ENCODE data around the gene MRPL34. TPM values are rescaled to one million over a fixed set of nuclear protein-coding genes. Genes with fewer than 3 reads are reported as not detected.

Gene MRPL34
- total and polyA plus RNA-seq, 2 experiments from 2014 or later: 61.1 to 131 TPM

DNA sequence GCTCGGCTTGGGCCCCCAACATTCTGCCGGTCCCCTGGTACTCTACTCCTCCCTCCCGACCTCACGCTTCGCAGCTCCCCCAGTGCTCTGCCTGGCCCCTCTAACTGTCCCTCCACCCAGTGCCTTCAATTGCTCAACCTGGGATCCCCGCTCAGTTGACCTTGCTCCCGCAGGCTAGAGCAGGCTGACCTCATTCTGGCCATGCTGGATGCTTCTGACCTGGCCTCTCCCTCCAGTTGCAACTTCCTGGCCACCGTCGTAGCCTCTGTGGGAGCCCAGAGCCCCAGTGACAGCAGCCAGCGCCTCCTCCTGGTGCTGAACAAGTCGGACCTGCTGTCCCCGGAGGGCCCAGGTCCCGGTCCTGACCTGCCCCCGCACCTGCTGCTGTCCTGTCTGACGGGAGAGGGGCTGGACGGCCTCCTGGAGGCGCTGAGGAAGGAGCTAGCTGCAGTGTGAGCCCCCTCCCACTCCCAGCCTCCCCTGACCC is 35.2 kb downstream of the MRPL34 start:
- H4K20me1 ChIP-seq (ENCODE audit: insufficient read depth, poor library complexity, severe bottlenecking): no peaks in the 10 kb centered on the region
- no peak overlapping the region for H3K4me3 ChIP-seq
- no peaks in the 10 kb centered on the region for H3K9me2 ChIP-seq (replicated peaks; ENCODE audit: insufficient read depth)
- H2AFZ ChIP-seq: no peak overlapping the region
- no peak overlapping the region for H3K4me2 ChIP-seq
- H3K36me3 ChIP-seq (replicated peaks; ENCODE audit: insufficient read depth, low read depth): no peaks in the 10 kb centered on the region
- no peak for DNase-seq (ENCODE audit: low spot score)
- TF ChIP-seq EZH2phosphoT487 (IDR thresholded peaks at IDR 0.05; ENCODE audit: low read depth, severe bottlenecking, unreplicated experiment): no peak
- TF ChIP-seq EZH2 (IDR thresholded peaks at IDR 0.05; ENCODE audit: borderline replicate concordance): no peak
- TF ChIP-seq CTCF (IDR thresholded peaks at IDR 0.05; ENCODE audit: poor library complexity): no peak
- no peaks in the 10 kb centered on the region for H3K27me3 ChIP-seq
- 82% methylated on average over 16 of the region's 17 CpGs for WGBS (ENCODE audit: low lambda C conversion rate, missing lambda C conversion rate)
- H3K9me3 ChIP-seq (ENCODE audit: low read depth): no peaks in the 10 kb centered on the region
- peaks cover 3% of the 10 kb centered on the region for H3K4me1 ChIP-seq (ENCODE audit: insufficient read depth)
- H3K79me2 ChIP-seq: peaks cover 8% of the 10 kb centered on the region
- no peak overlapping the region for H3K27ac ChIP-seq

DNA sequence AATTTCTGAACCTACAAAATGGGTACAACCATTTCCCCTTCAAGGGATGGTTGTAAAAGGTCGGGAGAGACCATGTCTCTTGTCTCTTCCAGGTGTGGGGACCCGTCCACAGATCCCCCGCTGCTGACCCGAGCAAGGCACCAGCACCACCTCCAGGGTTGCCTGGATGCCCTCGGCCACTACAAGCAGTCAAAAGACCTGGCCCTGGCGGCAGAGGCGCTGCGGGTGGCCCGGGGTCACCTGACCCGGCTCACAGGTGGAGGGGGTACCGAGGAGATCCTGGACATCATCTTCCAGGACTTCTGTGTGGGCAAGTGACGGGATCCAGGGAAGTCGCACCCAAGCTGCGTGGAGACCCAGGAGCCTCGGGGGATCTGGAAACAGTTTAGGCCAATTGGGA is 35.7 kb downstream of the MRPL34 start:
- Histone ChIP-seq H3K4me2 (no peak overlapping the region), H3K27me3 (no peaks in the 10 kb centered on the region), H4K20me1 (ENCODE audit: insufficient read depth, poor library complexity, severe bottlenecking) (no peaks in the 10 kb centered on the region), H3K9me2 (replicated peaks; ENCODE audit: insufficient read depth) (no peaks in the 10 kb centered on the region), H3K9me3 (ENCODE audit: low read depth) (no peaks in the 10 kb centered on the region), H3K4me1 (ENCODE audit: insufficient read depth) (peaks cover 3% of the 10 kb centered on the region), H3K4me3 (no peak overlapping the region), H3K27ac (no peak overlapping the region), H3K36me3 (replicated peaks; ENCODE audit: insufficient read depth, low read depth) (no peaks in the 10 kb centered on the region), H3K79me2 (peaks cover 8% of the 10 kb centered on the region), H2AFZ (no peak overlapping the region)
- whole genome bisulfite sequencing (ENCODE audit: low lambda C conversion rate, missing lambda C conversion rate): 96% methylated on average over 15 of the region's 15 CpGs
- TF ChIP-seq EZH2 (IDR thresholded peaks at IDR 0.05; ENCODE audit: borderline replicate concordance): no peak
- TF ChIP-seq CTCF (IDR thresholded peaks at IDR 0.05; ENCODE audit: poor library complexity): no peak
- TF ChIP-seq EZH2phosphoT487 (IDR thresholded peaks at IDR 0.05; ENCODE audit: low read depth, severe bottlenecking, unreplicated experiment): no peak
- DNase-seq (ENCODE audit: low spot score): no peak

GRCh38 chr19:17341845-17342244 is 36.2 kb downstream of the MRPL34 start:
- H3K27ac ChIP-seq: no peak overlapping the region
- H3K4me2 ChIP-seq: no peak overlapping the region
- no peaks in the 10 kb centered on the region for H3K9me3 ChIP-seq (ENCODE audit: low read depth)
- H2AFZ ChIP-seq: no peak overlapping the region
- TF ChIP-seq CTCF (IDR thresholded peaks at IDR 0.05; ENCODE audit: poor library complexity): no peak
- H3K9me2 ChIP-seq (replicated peaks; ENCODE audit: insufficient read depth): no peaks in the 10 kb centered on the region
- WGBS (ENCODE audit: low lambda C conversion rate, missing lambda C conversion rate): 87% methylated on average over 7 of the region's 7 CpGs
- H3K79me2 ChIP-seq: peaks cover 8% of the 10 kb centered on the region
- H3K27me3 ChIP-seq: no peaks in the 10 kb centered on the region
- peaks cover 3% of the 10 kb centered on the region for H3K4me1 ChIP-seq (ENCODE audit: insufficient read depth)
- H4K20me1 ChIP-seq (ENCODE audit: insufficient read depth, poor library complexity, severe bottlenecking): no peaks in the 10 kb centered on the region
- DNase-seq (ENCODE audit: low spot score): no peak
- H3K36me3 ChIP-seq (replicated peaks; ENCODE audit: insufficient read depth, low read depth): no peaks in the 10 kb centered on the region
- no peak overlapping the region for H3K4me3 ChIP-seq
